ENCODE data around the gene HS6ST3.
A peak's percentile ranks its signal among the peaks of the same experiment; 100 is the strongest.

Gene HS6ST3

DNA sequence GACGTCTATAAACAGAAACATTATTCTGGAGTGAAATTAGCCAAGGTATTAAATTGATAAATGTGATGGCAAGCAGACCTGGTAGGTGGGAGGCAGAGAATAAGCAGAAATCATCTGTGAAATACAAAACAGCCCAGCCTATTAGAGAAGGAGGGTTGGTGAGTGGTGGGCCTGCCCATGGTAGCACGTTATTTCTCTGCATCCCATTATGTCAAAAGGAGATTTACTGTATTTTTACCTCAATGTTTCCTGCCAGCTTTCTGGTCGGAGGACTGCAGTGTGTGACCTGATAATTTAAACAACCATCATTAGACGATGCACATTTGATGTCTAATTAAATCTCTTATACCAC is 703.5 kb downstream of the HS6ST3 start:
- TF ChIP-seq, protein P1, sequence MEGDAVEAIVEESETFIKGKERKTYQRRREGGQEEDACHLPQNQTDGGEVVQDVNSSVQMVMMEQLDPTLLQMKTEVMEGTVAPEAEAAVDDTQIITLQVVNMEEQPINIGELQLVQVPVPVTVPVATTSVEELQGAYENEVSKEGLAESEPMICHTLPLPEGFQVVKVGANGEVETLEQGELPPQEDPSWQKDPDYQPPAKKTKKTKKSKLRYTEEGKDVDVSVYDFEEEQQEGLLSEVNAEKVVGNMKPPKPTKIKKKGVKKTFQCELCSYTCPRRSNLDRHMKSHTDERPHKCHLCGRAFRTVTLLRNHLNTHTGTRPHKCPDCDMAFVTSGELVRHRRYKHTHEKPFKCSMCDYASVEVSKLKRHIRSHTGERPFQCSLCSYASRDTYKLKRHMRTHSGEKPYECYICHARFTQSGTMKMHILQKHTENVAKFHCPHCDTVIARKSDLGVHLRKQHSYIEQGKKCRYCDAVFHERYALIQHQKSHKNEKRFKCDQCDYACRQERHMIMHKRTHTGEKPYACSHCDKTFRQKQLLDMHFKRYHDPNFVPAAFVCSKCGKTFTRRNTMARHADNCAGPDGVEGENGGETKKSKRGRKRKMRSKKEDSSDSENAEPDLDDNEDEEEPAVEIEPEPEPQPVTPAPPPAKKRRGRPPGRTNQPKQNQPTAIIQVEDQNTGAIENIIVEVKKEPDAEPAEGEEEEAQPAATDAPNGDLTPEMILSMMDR (IDR thresholded peaks at IDR 0.05; ENCODE audit: low read depth, low read length), result no peak
- no peak for TF ChIP-seq EZH2phosphoT487 (IDR thresholded peaks at IDR 0.05; ENCODE audit: low read depth)
- no peaks in the 10 kb centered on the region for H3K4me1 ChIP-seq (ENCODE audit: low read length)
- no peaks in the 10 kb centered on the region for H4K20me1 ChIP-seq (ENCODE audit: insufficient read depth, low read length)
- no peak overlapping the region for H3K4me2 ChIP-seq (ENCODE audit: low read length)
- H3K4me3 ChIP-seq (ENCODE audit: low read length), result no peak overlapping the region
- no peaks in the 10 kb centered on the region for H3K27me3 ChIP-seq (ENCODE audit: low read depth, low read length)
- H3K9me3 ChIP-seq (ENCODE audit: insufficient read depth, low read length), result no peaks in the 10 kb centered on the region
- H3K36me3 ChIP-seq (replicated peaks; ENCODE audit: low read depth, low read length), result no peaks in the 10 kb centered on the region
- no peaks in the 10 kb centered on the region for H3K79me2 ChIP-seq (ENCODE audit: low read length)
- no peak overlapping the region for H2AFZ ChIP-seq (ENCODE audit: low read depth, low read length)
- H3K27ac ChIP-seq (ENCODE audit: low read length), result no peak overlapping the region
- no peak overlapping the region for H3K9ac ChIP-seq (ENCODE audit: low read length)

DNA sequence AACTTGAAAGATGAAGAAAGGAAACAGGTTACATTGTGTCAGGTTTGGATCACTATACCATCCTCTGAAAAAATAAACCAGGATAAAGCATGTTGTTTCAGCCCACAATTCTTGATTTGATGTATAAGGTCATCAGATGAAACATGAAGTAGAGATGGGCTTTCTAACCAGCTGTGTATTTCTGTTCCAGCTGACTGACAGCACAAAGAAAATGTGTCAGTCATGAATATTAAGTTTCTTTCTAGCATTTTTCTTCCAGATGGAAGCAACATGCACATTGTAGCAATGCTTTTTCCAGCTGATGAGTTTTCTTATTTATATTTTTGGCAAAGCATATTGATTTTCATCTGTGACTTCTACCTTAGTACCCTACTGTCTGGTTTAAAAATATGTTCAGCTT is 704.8 kb downstream of the HS6ST3 start:
- Histone ChIP-seq H4K20me1 (ENCODE audit: insufficient read depth, low read length) (no peaks in the 10 kb centered on the region), H3K36me3 (replicated peaks; ENCODE audit: low read depth, low read length) (no peaks in the 10 kb centered on the region), H3K79me2 (ENCODE audit: low read length) (no peaks in the 10 kb centered on the region), H3K27me3 (ENCODE audit: low read depth, low read length) (no peaks in the 10 kb centered on the region), H3K4me1 (ENCODE audit: low read length) (no peaks in the 10 kb centered on the region), H3K27ac (ENCODE audit: low read length) (no peak overlapping the region), H2AFZ (ENCODE audit: low read depth, low read length) (no peak overlapping the region), H3K4me3 (ENCODE audit: low read length) (no peak overlapping the region), H3K9ac (ENCODE audit: low read length) (no peak overlapping the region), H3K9me3 (ENCODE audit: insufficient read depth, low read length) (no peaks in the 10 kb centered on the region), H3K4me2 (ENCODE audit: low read length) (no peak overlapping the region)
- TF ChIP-seq EZH2phosphoT487 (IDR thresholded peaks at IDR 0.05; ENCODE audit: low read depth), result no peak
- TF ChIP-seq, protein P1 (IDR thresholded peaks at IDR 0.05; ENCODE audit: low read depth, low read length), result no peak

DNA sequence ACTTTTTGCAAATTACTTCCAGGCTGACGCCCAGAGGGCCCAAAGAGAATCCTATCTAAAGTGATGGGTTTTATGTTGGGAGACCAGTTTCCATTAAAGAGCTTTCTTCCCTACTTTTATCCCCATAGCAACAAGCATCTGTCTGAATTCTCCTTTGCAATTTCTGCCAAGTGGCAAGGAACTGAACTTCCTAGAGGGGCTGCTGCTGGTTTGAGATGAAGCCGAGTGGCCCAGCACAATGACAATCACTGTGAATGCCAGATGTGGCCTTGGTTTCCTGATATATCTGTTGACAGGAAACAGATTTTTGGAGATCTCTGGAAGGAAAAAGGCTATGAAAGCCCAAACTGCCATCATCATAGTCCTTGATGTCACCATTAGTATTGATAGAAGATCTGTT is 705.8 kb downstream of the HS6ST3 start:
- Histone ChIP-seq H3K36me3 (replicated peaks; ENCODE audit: low read depth, low read length) (no peaks in the 10 kb centered on the region), H3K4me3 (ENCODE audit: low read length) (no peak overlapping the region), H3K4me2 (ENCODE audit: low read length) (no peak overlapping the region), H3K79me2 (ENCODE audit: low read length) (no peaks in the 10 kb centered on the region), H3K9me3 (ENCODE audit: insufficient read depth, low read length) (no peaks in the 10 kb centered on the region), H2AFZ (ENCODE audit: low read depth, low read length) (no peak overlapping the region), H3K9ac (ENCODE audit: low read length) (no peak overlapping the region), H3K27ac (ENCODE audit: low read length) (no peak overlapping the region), H3K4me1 (ENCODE audit: low read length) (no peaks in the 10 kb centered on the region), H4K20me1 (ENCODE audit: insufficient read depth, low read length) (no peaks in the 10 kb centered on the region), H3K27me3 (ENCODE audit: low read depth, low read length) (no peaks in the 10 kb centered on the region)
- TF ChIP-seq, protein P1 (IDR thresholded peaks at IDR 0.05; ENCODE audit: low read depth, low read length), result no peak
- TF ChIP-seq EZH2phosphoT487 (IDR thresholded peaks at IDR 0.05; ENCODE audit: low read depth), result no peak

GRCh38 chr13:96796091-96796633 is 706.3 kb downstream of the HS6ST3 start:
- Histone ChIP-seq H3K9ac (ENCODE audit: low read length) (no peak overlapping the region), H3K4me3 (ENCODE audit: low read length) (no peak overlapping the region), H3K36me3 (replicated peaks; ENCODE audit: low read depth, low read length) (no peaks in the 10 kb centered on the region), H3K27me3 (ENCODE audit: low read depth, low read length) (no peaks in the 10 kb centered on the region), H4K20me1 (ENCODE audit: insufficient read depth, low read length) (no peaks in the 10 kb centered on the region), H3K27ac (ENCODE audit: low read length) (no peak overlapping the region), H3K79me2 (ENCODE audit: low read length) (no peaks in the 10 kb centered on the region), H2AFZ (ENCODE audit: low read depth, low read length) (no peak overlapping the region), H3K4me1 (ENCODE audit: low read length) (no peaks in the 10 kb centered on the region), H3K9me3 (ENCODE audit: insufficient read depth, low read length) (no peaks in the 10 kb centered on the region), H3K4me2 (ENCODE audit: low read length) (no peak overlapping the region)
- TF ChIP-seq, protein P1 (IDR thresholded peaks at IDR 0.05; ENCODE audit: low read depth, low read length), result peak; percentile 51
- no peak for TF ChIP-seq EZH2phosphoT487 (IDR thresholded peaks at IDR 0.05; ENCODE audit: low read depth)

Measured in OCI-LY3 (cell line).